HCT116 (cell line): ENCODE results near the gene COBLL1. TPM values are rescaled to one million over a fixed set of nuclear protein-coding genes. Genes with fewer than 3 reads are reported as not detected.

Experiments
- ATAC-seq: fragments of 200-7000 bp; cut with Tn5 transposase; 2 replicates; pipeline ENCODE4 v1.9.1; 2020; ENCODE audit warnings: mild to moderate bottlenecking, moderate library complexity
- BruUV-seq: library from RNA; stranded (reverse); fragments of 400-500 nt; replicated peaks from 2 replicates; lab custom pipeline; 2021; lab: Mats Ljungman, UMichigan
- CTCF ChIA-PET: fragments of 300-600 bp; sonication (Branson Sonifier 250); formaldehyde crosslinking; loops from one replicate; lab custom pipeline; 2021; ENCODE audit warnings: antibody characterized with exemption; lab: Charles Lee
- POLR2A ChIA-PET: fragments of 300-600, 350-600 bp; sonication (Branson Sonifier 250); formaldehyde crosslinking; loops from one replicate; lab custom pipeline; 2021; ENCODE audit warnings: antibody characterized with exemption; lab: Charles Lee
- RAD21 ChIA-PET, 2 experiments: fragments of 300-600 bp; sonication (Branson Sonifier 250); formaldehyde crosslinking; loops; one replicate each; lab custom pipeline; 2023; ENCODE audit warnings: low total read pairs in 2 of 2; ENCODE audit not compliant: uncharacterized antibody in 2 of 2, unreplicated experiment in 2 of 2, low non-redundant PET in 1 of 2; lab: Charles Lee
- DNase-seq: peaks from one replicate; pipeline ENCODE4 v3.0.0-alpha.2; 2010; ENCODE audit warnings: low read depth, low spot score
- H2AFZ ChIP-seq: fragments of 200-600 bp; shearing (Covaris generic), sonication (generic); 2 replicates; pipeline ENCODE4 v1.6.1; 2017; ENCODE audit warnings: low read depth, mixed run types, mixed read lengths, antibody characterized with exemption, low read length; ENCODE audit not compliant: poor library complexity, severe bottlenecking
- H3K27ac ChIP-seq: 2 replicates; pipeline ENCODE4 v1.5.1; 2012; ENCODE audit warnings: low read depth, low read length
- H3K27me3 ChIP-seq: fragments of 200-600 bp; sonication (generic); 2 replicates; pipeline ENCODE4 v1.6.1; 2016; ENCODE audit warnings: mixed run types, low read length, mixed read lengths; ENCODE audit not compliant: insufficient read depth
- H3K36me3 ChIP-seq, 2 experiments: fragments of 200-500 bp in 1 of 2; fragments of 200-600 bp in 1 of 2; sonication (Bioruptor generic) in 1 of 2; sonication (generic) in 1 of 2; 2 replicates each; pipeline versions ENCODE4 v1.5.1 to v1.6.1; 2014 to 2016; ENCODE audit warnings: low read length in 2 of 2, inconsistent platforms in 1 of 2, mixed read lengths in 1 of 2, mixed run types in 1 of 2; ENCODE audit not compliant: insufficient read depth in 2 of 2, control insufficient read depth in 1 of 2
- H3K4me1 ChIP-seq, 2 experiments: fragments of 200-600 bp in 1 of 2; sonication (generic) in 1 of 2; 2 replicates each; pipeline versions ENCODE4 v1.5.1 to v1.6.1; 2012 to 2017; ENCODE audit warnings: low read length in 2 of 2, inconsistent platforms in 1 of 2, mild to moderate bottlenecking in 1 of 2, mixed read lengths in 1 of 2, mixed run types in 1 of 2, moderate library complexity in 1 of 2; ENCODE audit not compliant: insufficient read depth in 2 of 2, control insufficient read depth in 1 of 2
- H3K4me2 ChIP-seq: fragments of 200-600 bp; sonication (generic); 2 replicates; pipeline ENCODE4 v1.6.1; 2017; ENCODE audit warnings: mixed run types, low read length, mixed read lengths
- H3K4me3 ChIP-seq, 2 experiments: fragments of 200-600 bp in 1 of 2; sonication (generic) in 1 of 2; replicated peaks in 1 of 2; 2 replicates each; pipeline ENCODE4 v1.5.1; 2011 to 2016; ENCODE audit warnings: low read length in 2 of 2, control low read depth in 1 of 2, low read depth in 1 of 2, mild to moderate bottlenecking in 1 of 2, mixed read lengths in 1 of 2, mixed run types in 1 of 2
- H3K79me2 ChIP-seq: fragments of 200-600 bp; sonication (generic); 2 replicates; pipeline ENCODE4 v1.6.1; 2017; ENCODE audit warnings: mild to moderate bottlenecking, mixed run types, low read length, moderate library complexity, mixed read lengths; ENCODE audit not compliant: insufficient read depth
- H3K9ac ChIP-seq: fragments of 200-600 bp; sonication (generic); 2 replicates; pipeline ENCODE4 v1.6.1; 2016; ENCODE audit warnings: low read length, mixed read lengths
- H3K9me2 ChIP-seq: fragments of 200-600 bp; sonication (generic), shearing (Covaris generic); 2 replicates; pipeline ENCODE4 v1.6.1; 2017; ENCODE audit warnings: mixed run types, mild to moderate bottlenecking, moderate library complexity; ENCODE audit not compliant: insufficient read depth
- H3K9me3 ChIP-seq, 2 experiments: fragments of 200-500 bp in 1 of 2; fragments of 200-600 bp in 1 of 2; sonication (Bioruptor generic) in 1 of 2; sonication (generic) in 1 of 2; 2 replicates each; pipeline ENCODE4 v1.6.1; 2014 to 2017; ENCODE audit warnings: low read length in 2 of 2, mixed read lengths in 2 of 2, inconsistent platforms in 1 of 2, low read depth in 1 of 2, mild to moderate bottlenecking in 1 of 2, mixed run types in 1 of 2, moderate library complexity in 1 of 2; ENCODE audit not compliant: control insufficient read depth in 1 of 2, insufficient read depth in 1 of 2
- H4K20me1 ChIP-seq: fragments of 200-600 bp; sonication (generic), shearing (Covaris generic); 2 replicates; pipeline ENCODE4 v1.6.1; 2017; ENCODE audit warnings: mixed run types, mild to moderate bottlenecking, moderate library complexity; ENCODE audit not compliant: insufficient read depth
- CBX3 ChIP-seq: IDR thresholded peaks from 2 replicates; pipeline ENCODE4 v1.6.1; 2012; ENCODE audit warnings: low read depth
- CEBPB ChIP-seq: IDR thresholded peaks from 2 replicates; pipeline ENCODE4 v1.6.1; 2012; ENCODE audit warnings: low read depth
- JUND ChIP-seq: IDR thresholded peaks from 2 replicates; pipeline ENCODE4 v1.6.1; 2012
- MAX ChIP-seq: IDR thresholded peaks from 2 replicates; pipeline ENCODE4 v1.6.1; 2012
- POLR2A ChIP-seq: IDR thresholded peaks from 2 replicates; pipeline ENCODE4 v1.7.0; 2011; ENCODE audit warnings: borderline replicate concordance; ENCODE audit not compliant: insufficient read depth, insufficient read length; ENCODE audit errors: extremely low read depth
- SIN3A ChIP-seq: IDR thresholded peaks from 2 replicates; pipeline ENCODE4 v1.6.1; 2012; ENCODE audit warnings: low read depth
- SP1 ChIP-seq: IDR thresholded peaks from 2 replicates; pipeline ENCODE4 v1.6.1; 2012; ENCODE audit warnings: low read depth
- SRF ChIP-seq: IDR thresholded peaks from 2 replicates; pipeline ENCODE4 v1.6.1; 2012; ENCODE audit warnings: low read depth
- TCF7L2 ChIP-seq: IDR thresholded peaks from 2 replicates; pipeline ENCODE4 v1.7.0; 2011; ENCODE audit warnings: borderline replicate concordance, inconsistent platforms; ENCODE audit not compliant: insufficient read depth, insufficient read length; ENCODE audit errors: extremely low read depth
- YY1 ChIP-seq: IDR thresholded peaks from 2 replicates; pipeline ENCODE4 v1.6.1; 2011; ENCODE audit warnings: low read length, low read depth, moderate library complexity, mild to moderate bottlenecking; ENCODE audit not compliant: insufficient replicate concordance; ENCODE audit errors: extremely low read depth
- ZBTB33 ChIP-seq: IDR thresholded peaks from 2 replicates; pipeline ENCODE4 v1.6.1; 2011; ENCODE audit warnings: mild to moderate bottlenecking, low read length, moderate library complexity; ENCODE audit not compliant: insufficient replicate concordance; ENCODE audit errors: extremely low read depth
- ZFX ChIP-seq: fragments of 450-650 bp; IDR thresholded peaks from 2 replicates; pipeline ENCODE4 v1.6.1; 2017
- ZNF274 ChIP-seq: fragments of 200-500 bp; sonication (Bioruptor generic); IDR thresholded peaks from 2 replicates; pipeline ENCODE4 v1.6.1; 2014; ENCODE audit warnings: mild to moderate bottlenecking, low read depth, low read length, inconsistent platforms
- intact Hi-C: fragments of 100-400 bp; cut with micrococcal nuclease; formaldehyde crosslinking; loops from 2 replicates; pipeline ENCODE4 v1.10.0; 2022
- total RNA-seq: library from RNA; stranded (reverse); gene quantifications from one replicate; pipeline ENCODE4 v1.2.1, GENCODE V29; 2021; ENCODE audit not compliant: unreplicated experiment
- TF ChIP-seq, protein P1 (sequence below): IDR thresholded peaks from 2 replicates; pipeline ENCODE4 v1.6.1; 2012
- TF ChIP-seq, protein P2 (sequence below), 3 experiments: fragments of 200-600 bp in 1 of 3; sonication (generic) in 1 of 3; IDR thresholded peaks in 2 of 3; conservative IDR thresholded peaks in 1 of 3; 2 replicates each; pipeline ENCODE4 v1.5.1; 2012 to 2017; ENCODE audit warnings: low read depth in 2 of 3, low read length in 2 of 3, antibody characterized with exemption in 1 of 3, borderline replicate concordance in 1 of 3, control low read depth in 1 of 3, mild to moderate bottlenecking in 1 of 3, mixed read lengths in 1 of 3, mixed run types in 1 of 3, moderate library complexity in 1 of 3; ENCODE audit not compliant: insufficient read depth in 1 of 3

The COBLL1 gene
- total RNA-seq, 1 experiment from 2014 or later: 3.6 TPM

DNA sequence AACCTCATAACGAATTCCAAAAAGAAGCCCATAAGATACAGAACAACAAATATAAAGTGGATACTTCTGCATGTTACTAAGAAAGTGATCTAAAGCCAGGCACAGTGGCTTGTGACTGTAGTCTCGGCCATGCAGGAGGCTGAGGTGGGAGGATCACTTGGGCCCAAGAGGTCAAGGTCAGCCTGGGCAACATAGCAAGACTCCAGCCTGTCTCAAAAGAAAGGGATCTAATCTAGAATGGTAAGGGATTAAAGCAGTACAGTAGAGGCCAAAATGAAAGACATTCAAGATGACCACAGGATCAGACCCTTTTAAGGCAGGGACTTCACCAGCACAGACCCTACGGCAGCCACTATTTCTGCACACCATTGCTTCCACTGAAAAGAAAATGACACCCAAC, 3.8 kb downstream of the COBLL1 start:
- Histone ChIP-seq H3K9ac (no peak overlapping the region), H3K9me3 (no peaks in the 10 kb centered on the region), H3K4me1 (peaks cover 7 to 16% of the 10 kb centered on the region in 2 experiments; a peak in 3 of 4 replicates), H3K27me3 (no peaks in the 10 kb centered on the region), H3K4me2 (no peak overlapping the region), H2AFZ (no peak overlapping the region), H3K79me2 (no peaks in the 10 kb centered on the region), H4K20me1 (no peaks in the 10 kb centered on the region), H3K4me3 (no peak overlapping the region), H3K9me2 (no peaks in the 10 kb centered on the region), H3K27ac (no peak overlapping the region), H3K36me3 (no peaks in the 10 kb centered on the region)
- CTCF ChIA-PET: no interaction called here
- ATAC-seq (no peak), DNase-seq (no peak)
- no peak for TF ChIP-seq ZFX
- TF ChIP-seq YY1: no peak
- no peak for TF ChIP-seq TCF7L2
- TF ChIP-seq SIN3A: no peak
- TF ChIP-seq CEBPB: no peak
- RAD21 ChIA-PET: no interaction called here
- BruUV-seq: no TSS peak
- POLR2A ChIA-PET: no interaction called here
- intact Hi-C loops: no loop called here

DNA sequence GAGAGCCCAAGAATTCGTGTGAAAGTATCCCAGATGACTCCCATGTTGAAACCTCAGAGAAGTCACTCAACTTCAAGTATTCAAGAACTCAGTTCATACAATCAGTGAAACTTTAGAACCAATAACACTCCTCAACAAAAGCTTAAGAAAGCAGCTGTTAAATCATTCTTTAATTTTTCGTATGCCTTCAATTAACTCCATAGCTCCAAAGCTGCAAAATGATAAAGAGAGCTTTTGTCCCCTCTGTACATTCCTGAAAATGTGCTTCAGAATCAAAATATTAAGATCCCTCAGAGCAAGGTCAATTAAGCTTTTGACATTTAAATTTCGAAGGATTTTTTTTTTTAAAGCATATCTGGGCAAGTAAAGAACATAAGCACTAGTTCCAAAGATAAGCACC, 4.7 kb downstream of the COBLL1 start:
- ChIA-PET CTCF (interaction anchor here (1.3 kb wide), 1 partner anchor 9 kb away, joined by 3 read pairs; no protein-coding TSS in a partner anchor), RAD21 (no interaction called here), POLR2A (no interaction called here)
- ATAC-seq (no peak), DNase-seq (no peak)
- Histone ChIP-seq H3K36me3 (no peaks in the 10 kb centered on the region), H3K9ac (no peak overlapping the region), H3K27me3 (no peaks in the 10 kb centered on the region), H3K4me1 (peaks cover 4 to 10% of the 10 kb centered on the region in 2 experiments; a peak in 2 of 4 replicates), H4K20me1 (no peaks in the 10 kb centered on the region), H3K9me2 (no peaks in the 10 kb centered on the region), H2AFZ (no peak overlapping the region), H3K4me2 (no peak overlapping the region), H3K79me2 (no peaks in the 10 kb centered on the region), H3K4me3 (no peak overlapping the region), H3K9me3 (no peaks in the 10 kb centered on the region), H3K27ac (no peak overlapping the region)
- no TSS peak for BruUV-seq
- intact Hi-C loops: no loop called here
- no peak for TF ChIP-seq SRF
- TF ChIP-seq ZFX: no peak
- TF ChIP-seq, protein P1, sequence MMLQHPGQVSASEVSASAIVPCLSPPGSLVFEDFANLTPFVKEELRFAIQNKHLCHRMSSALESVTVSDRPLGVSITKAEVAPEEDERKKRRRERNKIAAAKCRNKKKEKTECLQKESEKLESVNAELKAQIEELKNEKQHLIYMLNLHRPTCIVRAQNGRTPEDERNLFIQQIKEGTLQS: no peak
- TF ChIP-seq, protein P2, sequence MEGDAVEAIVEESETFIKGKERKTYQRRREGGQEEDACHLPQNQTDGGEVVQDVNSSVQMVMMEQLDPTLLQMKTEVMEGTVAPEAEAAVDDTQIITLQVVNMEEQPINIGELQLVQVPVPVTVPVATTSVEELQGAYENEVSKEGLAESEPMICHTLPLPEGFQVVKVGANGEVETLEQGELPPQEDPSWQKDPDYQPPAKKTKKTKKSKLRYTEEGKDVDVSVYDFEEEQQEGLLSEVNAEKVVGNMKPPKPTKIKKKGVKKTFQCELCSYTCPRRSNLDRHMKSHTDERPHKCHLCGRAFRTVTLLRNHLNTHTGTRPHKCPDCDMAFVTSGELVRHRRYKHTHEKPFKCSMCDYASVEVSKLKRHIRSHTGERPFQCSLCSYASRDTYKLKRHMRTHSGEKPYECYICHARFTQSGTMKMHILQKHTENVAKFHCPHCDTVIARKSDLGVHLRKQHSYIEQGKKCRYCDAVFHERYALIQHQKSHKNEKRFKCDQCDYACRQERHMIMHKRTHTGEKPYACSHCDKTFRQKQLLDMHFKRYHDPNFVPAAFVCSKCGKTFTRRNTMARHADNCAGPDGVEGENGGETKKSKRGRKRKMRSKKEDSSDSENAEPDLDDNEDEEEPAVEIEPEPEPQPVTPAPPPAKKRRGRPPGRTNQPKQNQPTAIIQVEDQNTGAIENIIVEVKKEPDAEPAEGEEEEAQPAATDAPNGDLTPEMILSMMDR (IDR thresholded peaks at IDR 0.05 in 2 of 3, conservative IDR thresholded peaks at IDR 0.05 in 1 of 3; ENCODE audit: borderline replicate concordance in 1 of 3, insufficient read depth in 1 of 3, low read depth in 2 of 3, low read length in 2 of 3): no peak
- no peak for TF ChIP-seq ZNF274
- no peak for TF ChIP-seq SP1
- TF ChIP-seq CEBPB: no peak
- TF ChIP-seq ZBTB33: no peak
- TF ChIP-seq POLR2A: no peak
- TF ChIP-seq CBX3: no peak
- TF ChIP-seq JUND: no peak
- TF ChIP-seq MAX: no peak
- no peak for TF ChIP-seq TCF7L2
- TF ChIP-seq SIN3A: no peak
